ENCODE data around the gene TOMM7. TPM values are rescaled to one million over a fixed set of nuclear protein-coding genes. Genes with fewer than 3 reads are reported as not detected.
"Not testable (repeated sequence)": the region's sequence is repeated elsewhere in the genome, so short reads cannot be mapped to it uniquely, and the experiment has no call there.

Gene TOMM7
- total RNA-seq, 4 donors from 2014 or later, result 133 to 211 (median 177) TPM

- Histone ChIP-seq H3K36me3 (no peaks in the 10 kb centered on the region), H3K27ac (no peak overlapping the region), H3K4me3 (no peak overlapping the region), H3K4me1 (peaks cover 0 to 16% (median 0%) of the 10 kb centered on the region in 4 donors), H3K27me3 (no peaks in the 10 kb centered on the region), H3K9me3 (no peaks in the 10 kb centered on the region)
- no peak for DNase-seq (ENCODE audit: low spot score in 2 of 2)
- TF ChIP-seq CTCF (IDR thresholded peaks at IDR 0.05) (no peak), EP300 (IDR thresholded peaks at IDR 0.05) (no peak), POLR2A (IDR thresholded peaks at IDR 0.05) (no peak)
- 81 to 82% methylated on average over 5 of the region's 5 CpGs for WGBS, 2 donors
These were observed 39.2 kb downstream of the TOMM7 start for GRCh38 chr7:22783421-22783820.

GRCh38 chr7:22782616-22783232, 39.9 kb downstream of the TOMM7 start:
- peak; percentile 22 to 71 for DNase-seq (ENCODE audit: low spot score in 2 of 2)
- WGBS, 2 donors, result 64% methylated on average over 7 of the region's 7 CpGs
- Histone ChIP-seq H3K4me1 (peaks cover 0 to 16% (median 0%) of the 10 kb centered on the region in 4 donors), H3K36me3 (no peaks in the 10 kb centered on the region), H3K27me3 (no peaks in the 10 kb centered on the region), H3K27ac (no peak overlapping the region), H3K4me3 (no peak overlapping the region), H3K9me3 (no peaks in the 10 kb centered on the region)
- TF ChIP-seq CTCF (IDR thresholded peaks at IDR 0.05) (peak; percentile 50 to 63 (median 55)), EP300 (IDR thresholded peaks at IDR 0.05) (no peak), POLR2A (IDR thresholded peaks at IDR 0.05) (no peak)

GRCh38 chr7:22781230-22781711, 41.4 kb downstream of the TOMM7 start:
- Histone ChIP-seq H3K4me3 (no peak overlapping the region), H3K4me1 (peaks cover 0 to 16% (median 0%) of the 10 kb centered on the region in 4 donors), H3K9me3 (no peaks in the 10 kb centered on the region), H3K27ac (peak overlapping the region in 2 of 4 donors; percentile 25 to 55), H3K36me3 (no peaks in the 10 kb centered on the region), H3K27me3 (no peaks in the 10 kb centered on the region)
- DNase-seq (ENCODE audit: low spot score in 2 of 2), result no peak
- WGBS, 2 donors, result 54 to 65% methylated on average over 5 of the region's 5 CpGs
- TF ChIP-seq EP300 (IDR thresholded peaks at IDR 0.05) (peak in 1 of 2 donors; percentile 15), POLR2A (IDR thresholded peaks at IDR 0.05) (no peak)

GRCh38 chr7:22779730-22780323, 42.8 kb downstream of the TOMM7 start:
- not testable (repeated sequence) for H3K9me3 ChIP-seq; DNase-seq (ENCODE audit: low spot score in 2 of 2); H3K27ac ChIP-seq; H3K36me3 ChIP-seq; H3K4me3 ChIP-seq; H3K27me3 ChIP-seq
- peaks cover 0 to 16% (median 0%) of the 10 kb centered on the region in 4 donors for H3K4me1 ChIP-seq
- WGBS, 2 donors, result 73 to 81% methylated on average over 4 of the region's 4 CpGs

GRCh38 chr7:22776964-22777363, 45.7 kb downstream of the TOMM7 start:
- Histone ChIP-seq H3K36me3 (no peaks in the 10 kb centered on the region), H3K4me3 (no peak overlapping the region), H3K27me3 (no peaks in the 10 kb centered on the region), H3K9me3 (no peaks in the 10 kb centered on the region), H3K4me1 (peaks cover 0 to 16% (median 0%) of the 10 kb centered on the region in 4 donors), H3K27ac (no peak overlapping the region)
- no peak for DNase-seq (ENCODE audit: low spot score in 2 of 2)
- TF ChIP-seq CTCF (IDR thresholded peaks at IDR 0.05) (no peak), POLR2A (IDR thresholded peaks at IDR 0.05) (no peak), EP300 (IDR thresholded peaks at IDR 0.05) (no peak)
- 66 to 73% methylated on average over 4 of the region's 4 CpGs for WGBS, 2 donors

GRCh38 chr7:22772885-22773284, 49.8 kb downstream of the TOMM7 start:
- 71 to 72% methylated on average over 4 of the region's 4 CpGs for WGBS, 2 donors
- Histone ChIP-seq H3K36me3 (no peaks in the 10 kb centered on the region), H3K27ac (no peak overlapping the region), H3K27me3 (no peaks in the 10 kb centered on the region), H3K4me3 (no peak overlapping the region), H3K9me3 (no peaks in the 10 kb centered on the region), H3K4me1 (no peaks in the 10 kb centered on the region)
- TF ChIP-seq POLR2A (IDR thresholded peaks at IDR 0.05) (no peak), EP300 (IDR thresholded peaks at IDR 0.05) (no peak), CTCF (IDR thresholded peaks at IDR 0.05) (no peak)
- DNase-seq (ENCODE audit: low spot score in 2 of 2), result no peak
